Natural killer cell (primary cell): ENCODE results near the gene APBA2. TPM values are rescaled to one million over a fixed set of nuclear protein-coding genes. Genes with fewer than 3 reads are reported as not detected.
A peak's percentile ranks its signal among the peaks of the same experiment; 100 is the strongest.

ENCODE experiments used
- ATAC-seq, 3 donors: fragments of 150-1000 bp in 2 of 3; fragments of 200-7000 bp in 1 of 3; cut with Tn5 transposase; 1 replicate in 1 of 3; 2 replicates in 2 of 3; pipeline ENCODE4 v1.10.0; 2021; ENCODE audit warnings: mild to moderate bottlenecking in 2 of 3, moderate library complexity in 2 of 3
- DNase-seq, 2 donors: peaks; one replicate each; pipeline versions ENCODE4 v3.0.0 to v3.0.0-alpha.2; 2013 to 2021; ENCODE audit warnings: mixed read lengths in 1 of 2
- H3K27ac ChIP-seq: one replicate; pipeline ENCODE4 v1.5.1; 2013; ENCODE audit warnings: mild to moderate bottlenecking, low read length
- H3K27me3 ChIP-seq: one replicate; pipeline ENCODE4 v1.6.1; 2013; ENCODE audit warnings: low read length; ENCODE audit not compliant: control insufficient read depth, insufficient read depth
- H3K36me3 ChIP-seq: one replicate; pipeline ENCODE4 v1.6.1; 2013; ENCODE audit warnings: low read length; ENCODE audit not compliant: control insufficient read depth, insufficient read depth
- H3K4me1 ChIP-seq: one replicate; pipeline ENCODE4 v1.6.1; 2013; ENCODE audit warnings: low read length; ENCODE audit not compliant: control insufficient read depth, insufficient read depth
- H3K4me3 ChIP-seq: one replicate; pipeline ENCODE4 v1.5.1; 2013; ENCODE audit warnings: low read length
- H3K9me3 ChIP-seq: one replicate; pipeline ENCODE4 v1.6.1; 2013; ENCODE audit warnings: low read length; ENCODE audit not compliant: control insufficient read depth, insufficient read depth
- H3K27ac Mint-ChIP-seq, 2 donors: one replicate each; pipeline ENCODE4 v1.8.0; 2022; ENCODE audit warnings: mild to moderate bottlenecking in 2 of 2, mixed read lengths in 2 of 2, moderate library complexity in 1 of 2
- H3K27me3 Mint-ChIP-seq, 2 donors: one replicate each; pipeline ENCODE4 v1.8.0; 2022; ENCODE audit warnings: low read depth in 2 of 2, mixed read lengths in 2 of 2
- H3K36me3 Mint-ChIP-seq: one replicate; pipeline ENCODE4 v1.8.0; 2022; ENCODE audit warnings: mixed read lengths
- H3K4me1 Mint-ChIP-seq, 2 donors: one replicate each; pipeline ENCODE4 v1.8.0; 2022; ENCODE audit warnings: mixed read lengths in 2 of 2
- H3K4me3 Mint-ChIP-seq: one replicate; pipeline ENCODE4 v1.8.0; 2022; ENCODE audit warnings: mild to moderate bottlenecking, moderate library complexity, mixed read lengths
- H3K9me3 Mint-ChIP-seq, 2 donors: one replicate each; pipeline ENCODE4 v1.8.0; 2022; ENCODE audit warnings: mixed read lengths in 2 of 2
- WGBS: methylation state at CpG from one replicate; pipeline ENCODE4 v1.1.7; 2013; ENCODE audit warnings: missing lambda C conversion rate; ENCODE audit not compliant: insufficient coverage; 5-methylcytosine and 5-hydroxymethylcytosine counted together
- intact Hi-C: fragments of 100-400 bp; cut with micrococcal nuclease; formaldehyde crosslinking; loops from one replicate; pipeline ENCODE4 v1.14.2; 2022
- total RNA-seq, 4 donors: library from RNA; stranded (reverse); fragments of 120-200 nt in 1 of 4; gene quantifications; one replicate each; pipeline versions ENCODE4 v1.2.3 to v1.2.4, GENCODE V29; 2013 to 2022
- TF ChIP-seq, protein P1 (sequence below): fragments of 200-600 bp; IDR thresholded peaks from one replicate; pipeline ENCODE4 v1.8.0; 2022; ENCODE audit warnings: antibody characterized with exemption

The APBA2 gene
- total RNA-seq, 3 donors from 2014 or later (not counting 1 experiment from before 2014, with no cell fraction given), result 96.4 to 119 (median 97.9) TPM

- H3K27ac ChIP-seq, result no peak overlapping the region
- H3K4me1 Mint-ChIP-seq, result peaks cover 64 to 67% of the 10 kb centered on the region in 2 donors
- DNase-seq (no peak), ATAC-seq (no peak)
- H3K27ac Mint-ChIP-seq, result peak overlapping the region; percentile 70 to 71
- no peaks in the 10 kb centered on the region for H3K9me3 Mint-ChIP-seq
- H3K36me3 ChIP-seq, result no peaks in the 10 kb centered on the region
- H3K27me3 ChIP-seq, result no peaks in the 10 kb centered on the region
- WGBS, result 85% methylated on average over 4 of the region's 4 CpGs
- H3K9me3 ChIP-seq, result no peaks in the 10 kb centered on the region
- TF ChIP-seq, protein P1, sequence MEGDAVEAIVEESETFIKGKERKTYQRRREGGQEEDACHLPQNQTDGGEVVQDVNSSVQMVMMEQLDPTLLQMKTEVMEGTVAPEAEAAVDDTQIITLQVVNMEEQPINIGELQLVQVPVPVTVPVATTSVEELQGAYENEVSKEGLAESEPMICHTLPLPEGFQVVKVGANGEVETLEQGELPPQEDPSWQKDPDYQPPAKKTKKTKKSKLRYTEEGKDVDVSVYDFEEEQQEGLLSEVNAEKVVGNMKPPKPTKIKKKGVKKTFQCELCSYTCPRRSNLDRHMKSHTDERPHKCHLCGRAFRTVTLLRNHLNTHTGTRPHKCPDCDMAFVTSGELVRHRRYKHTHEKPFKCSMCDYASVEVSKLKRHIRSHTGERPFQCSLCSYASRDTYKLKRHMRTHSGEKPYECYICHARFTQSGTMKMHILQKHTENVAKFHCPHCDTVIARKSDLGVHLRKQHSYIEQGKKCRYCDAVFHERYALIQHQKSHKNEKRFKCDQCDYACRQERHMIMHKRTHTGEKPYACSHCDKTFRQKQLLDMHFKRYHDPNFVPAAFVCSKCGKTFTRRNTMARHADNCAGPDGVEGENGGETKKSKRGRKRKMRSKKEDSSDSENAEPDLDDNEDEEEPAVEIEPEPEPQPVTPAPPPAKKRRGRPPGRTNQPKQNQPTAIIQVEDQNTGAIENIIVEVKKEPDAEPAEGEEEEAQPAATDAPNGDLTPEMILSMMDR, result no peak
- no peaks in the 10 kb centered on the region for H3K27me3 Mint-ChIP-seq
- H3K4me3 ChIP-seq, result no peak overlapping the region
- no peak overlapping the region for H3K4me3 Mint-ChIP-seq
- H3K4me1 ChIP-seq, result peaks cover 30% of the 10 kb centered on the region
- intact Hi-C loops, result no loop called here
- H3K36me3 Mint-ChIP-seq, result no peaks in the 10 kb centered on the region
Observed at GRCh38 chr15:29046281-29046810, 160.6 kb downstream of the APBA2 start.

DNA sequence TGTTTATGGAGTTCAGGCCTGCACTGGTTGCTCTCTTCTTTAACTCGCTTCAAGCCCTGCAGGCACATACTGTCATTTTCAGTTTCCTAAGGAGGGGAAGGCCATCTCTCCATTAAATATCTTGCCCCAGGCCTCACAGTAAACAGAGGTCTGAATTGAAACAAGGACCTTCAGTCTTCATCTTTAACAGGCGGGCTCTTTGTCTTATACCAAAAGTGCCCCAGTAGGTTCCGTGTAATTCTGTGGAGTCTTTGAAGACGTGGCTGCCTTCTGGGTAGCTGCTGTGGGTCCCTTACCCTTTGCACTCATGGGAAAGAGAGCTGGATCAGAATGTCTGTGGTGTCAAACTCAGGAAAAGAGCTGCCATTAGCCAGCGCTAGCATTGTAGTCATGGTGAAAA is 161.2 kb downstream of the APBA2 start:
- Mint-ChIP-seq H3K4me3 (no peak overlapping the region), H3K36me3 (no peaks in the 10 kb centered on the region), H3K27me3 (no peaks in the 10 kb centered on the region), H3K9me3 (no peaks in the 10 kb centered on the region), H3K4me1 (peaks cover 67 to 71% of the 10 kb centered on the region in 2 donors), H3K27ac (peak overlapping the region; percentile 70 to 71)
- no peak overlapping the region for H3K4me3 ChIP-seq
- no peak overlapping the region for H3K27ac ChIP-seq
- TF ChIP-seq, protein P1, result no peak
- intact Hi-C loops, result no loop called here
- H3K27me3 ChIP-seq, result no peaks in the 10 kb centered on the region
- H3K36me3 ChIP-seq, result no peaks in the 10 kb centered on the region
- peaks cover 36% of the 10 kb centered on the region for H3K4me1 ChIP-seq
- WGBS, result 97% methylated on average over 4 of the region's 5 CpGs
- no peaks in the 10 kb centered on the region for H3K9me3 ChIP-seq
- DNase-seq (no peak), ATAC-seq (no peak)

DNA sequence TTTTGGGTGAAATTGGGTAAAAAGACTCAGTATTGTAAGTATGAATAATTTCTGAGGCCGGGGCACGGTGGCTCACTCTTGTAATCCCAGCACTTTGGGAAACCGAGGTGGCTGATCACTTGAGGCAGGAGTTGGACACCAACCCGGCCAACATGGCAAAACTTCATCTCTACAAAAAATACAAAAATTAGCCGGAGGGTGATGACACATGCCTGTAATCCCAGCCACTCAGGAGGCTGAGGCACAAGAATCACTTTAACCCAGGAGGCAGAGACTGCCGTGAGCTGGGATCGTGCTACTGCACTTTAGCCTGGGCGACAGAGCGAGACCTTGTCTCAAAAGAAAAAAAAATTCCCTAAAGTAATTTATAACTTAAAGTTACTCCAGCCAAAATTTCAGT is 162.2 kb downstream of the APBA2 start:
- H3K4me1 Mint-ChIP-seq, result peaks cover 65 to 70% of the 10 kb centered on the region in 2 donors
- ATAC-seq, result no peak
- no peak overlapping the region for H3K4me3 ChIP-seq
- TF ChIP-seq, protein P1, result no peak
- no peaks in the 10 kb centered on the region for H3K27me3 Mint-ChIP-seq
- intact Hi-C loops, result no loop called here
- WGBS, result 91% methylated on average over 6 of the region's 9 CpGs
- H3K4me1 ChIP-seq, result peaks cover 35% of the 10 kb centered on the region
- no peak for DNase-seq
- H3K36me3 Mint-ChIP-seq, result no peaks in the 10 kb centered on the region
- H3K27ac Mint-ChIP-seq, result peak overlapping the region in 1 of 2 donors; percentile 83
- H3K9me3 Mint-ChIP-seq, result no peaks in the 10 kb centered on the region
- no peaks in the 10 kb centered on the region for H3K9me3 ChIP-seq
- H3K36me3 ChIP-seq, result no peaks in the 10 kb centered on the region
- H3K27me3 ChIP-seq, result no peaks in the 10 kb centered on the region
- no peak overlapping the region for H3K4me3 Mint-ChIP-seq
- no peak overlapping the region for H3K27ac ChIP-seq

- peaks cover 56 to 60% of the 10 kb centered on the region in 2 donors for H3K4me1 Mint-ChIP-seq
- TF ChIP-seq, protein P1, result no peak
- Histone ChIP-seq H3K36me3 (peaks cover 4% of the 10 kb centered on the region), H3K4me1 (peaks cover 26% of the 10 kb centered on the region), H3K4me3 (no peak overlapping the region), H3K27me3 (no peaks in the 10 kb centered on the region), H3K9me3 (no peaks in the 10 kb centered on the region), H3K27ac (peak overlapping the region; percentile 54)
- H3K27ac Mint-ChIP-seq, result peak overlapping the region; percentile 83 to 87
- intact Hi-C loops, result loop anchor here (2.0 to 5.0 kb wide), 2 partner anchors 56 to 114 kb away; no protein-coding TSS in a partner anchor
- peak overlapping the region; percentile 63 for H3K4me3 Mint-ChIP-seq
- peak; percentile 28 to 57 for DNase-seq
- H3K36me3 Mint-ChIP-seq, result no peaks in the 10 kb centered on the region
- H3K9me3 Mint-ChIP-seq, result no peaks in the 10 kb centered on the region
- no peaks in the 10 kb centered on the region for H3K27me3 Mint-ChIP-seq
- WGBS, result 48% methylated on average over 6 of the region's 6 CpGs
- peak; percentile 88 to 96 (median 90) for ATAC-seq
Observed at GRCh38 chr15:29050870-29051269, 165.1 kb downstream of the APBA2 start.
